Osteoblast (primary cell): ENCODE measurements around the gene UBE2V1. TPM values are rescaled to one million over a fixed set of nuclear protein-coding genes. Genes with fewer than 3 reads are reported as not detected.
A peak's percentile ranks its signal among the peaks of the same experiment; 100 is the strongest.
"Not testable (repeated sequence)": the region's sequence is repeated elsewhere in the genome, so short reads cannot be mapped to it uniquely, and the experiment has no call there.

Experiments used
- DNase-seq: peaks from one replicate; pipeline ENCODE4 v3.0.0; 2011; ENCODE audit warnings: low spot score, mixed read lengths; ENCODE audit not compliant: insufficient read length; ENCODE audit errors: missing footprints
- H2AFZ ChIP-seq: 2 replicates; pipeline ENCODE4 v1.6.0; 2011; ENCODE audit warnings: mild to moderate bottlenecking, low read length
- H3K27ac ChIP-seq: 2 replicates; pipeline ENCODE4 v1.5.1; 2011; ENCODE audit warnings: mild to moderate bottlenecking, low read depth, low read length, moderate library complexity
- H3K27me3 ChIP-seq: 2 replicates; pipeline ENCODE4 v1.6.0; 2012; ENCODE audit warnings: mild to moderate bottlenecking, control low read depth, inconsistent platforms, low read length, moderate library complexity; ENCODE audit not compliant: insufficient read depth
- H3K36me3 ChIP-seq: 2 replicates; pipeline ENCODE4 v1.5.1; 2011; ENCODE audit warnings: mild to moderate bottlenecking, low read length, control low read depth, moderate library complexity; ENCODE audit not compliant: insufficient read depth
- H3K4me1 ChIP-seq: 2 replicates; pipeline ENCODE4 v1.5.1; 2011; ENCODE audit warnings: mild to moderate bottlenecking, low read length, control low read depth, moderate library complexity; ENCODE audit not compliant: insufficient read depth
- H3K4me2 ChIP-seq: 2 replicates; pipeline ENCODE4 v1.6.0; 2011; ENCODE audit warnings: mild to moderate bottlenecking, low read length; ENCODE audit not compliant: insufficient read depth
- H3K4me3 ChIP-seq: fragments of 200-600 bp; sonication (generic); 3 replicates; pipeline ENCODE4 v1.5.1; 2012; ENCODE audit warnings: mild to moderate bottlenecking, low read length, inconsistent platforms; ENCODE audit not compliant: insufficient read depth
- H3K79me2 ChIP-seq: 2 replicates; pipeline ENCODE4 v1.6.0; 2012; ENCODE audit warnings: mild to moderate bottlenecking, low read length, control low read depth, inconsistent platforms; ENCODE audit not compliant: insufficient read depth
- H3K9me3 ChIP-seq: 2 replicates; pipeline ENCODE4 v1.5.1; 2011; ENCODE audit warnings: low read depth, low read length, control low read depth
- H4K20me1 ChIP-seq: 2 replicates; pipeline ENCODE4 v1.6.0; 2012; ENCODE audit warnings: mild to moderate bottlenecking, low read length, control low read depth; ENCODE audit not compliant: insufficient read depth
- total RNA-seq: library from RNA; depleted of rRNA; stranded (reverse); fragments of >200 nt; gene quantifications from 2 replicates; pipeline ENCODE4 v1.2.3, GENCODE V29; 2012
- TF ChIP-seq, protein P1 (sequence below): IDR thresholded peaks from 2 replicates; pipeline ENCODE4 v1.5.1; 2011; ENCODE audit warnings: mild to moderate bottlenecking, low read depth, low read length, moderate library complexity; ENCODE audit errors: extremely low read depth

UBE2V1 gene
- total RNA-seq, 1 donor: 90.8 TPM

DNA sequence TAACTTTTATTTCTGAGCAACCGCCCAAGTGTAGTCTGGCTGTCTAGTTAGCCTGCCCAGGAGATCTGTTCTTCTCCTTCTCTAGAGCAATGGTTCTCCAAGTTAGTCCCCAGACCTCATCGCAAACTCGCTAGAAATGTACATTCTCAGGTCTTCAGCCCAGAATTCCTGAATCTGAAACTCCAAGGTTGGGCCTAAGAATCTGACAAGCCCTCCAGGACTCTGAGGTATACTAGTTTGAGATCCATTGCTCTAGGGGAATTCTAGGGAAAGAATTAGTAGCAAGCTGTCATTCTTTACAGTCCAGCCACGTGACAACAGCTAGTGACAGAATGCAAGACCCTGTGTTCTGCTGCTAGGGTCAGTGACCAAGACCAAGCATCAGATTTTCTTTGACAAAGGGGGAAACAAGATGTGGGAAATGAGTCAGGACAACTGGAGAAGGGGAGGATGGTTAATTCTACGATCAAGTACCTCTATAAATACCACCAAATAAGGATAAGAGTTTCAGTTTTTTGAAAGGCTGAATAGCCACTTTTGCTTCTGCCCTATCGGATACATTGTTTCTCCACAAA is 5.8 kb downstream of the UBE2V1 start:
- peaks cover 98% of the 10 kb centered on the region for H3K79me2 ChIP-seq
- H3K27ac ChIP-seq: no peak overlapping the region
- no peak overlapping the region for H3K4me2 ChIP-seq
- DNase-seq: no peak
- H3K4me1 ChIP-seq: peaks cover 54% of the 10 kb centered on the region
- H3K4me3 ChIP-seq: no peak overlapping the region
- H3K9me3 ChIP-seq: no peaks in the 10 kb centered on the region
- TF ChIP-seq, protein P1, sequence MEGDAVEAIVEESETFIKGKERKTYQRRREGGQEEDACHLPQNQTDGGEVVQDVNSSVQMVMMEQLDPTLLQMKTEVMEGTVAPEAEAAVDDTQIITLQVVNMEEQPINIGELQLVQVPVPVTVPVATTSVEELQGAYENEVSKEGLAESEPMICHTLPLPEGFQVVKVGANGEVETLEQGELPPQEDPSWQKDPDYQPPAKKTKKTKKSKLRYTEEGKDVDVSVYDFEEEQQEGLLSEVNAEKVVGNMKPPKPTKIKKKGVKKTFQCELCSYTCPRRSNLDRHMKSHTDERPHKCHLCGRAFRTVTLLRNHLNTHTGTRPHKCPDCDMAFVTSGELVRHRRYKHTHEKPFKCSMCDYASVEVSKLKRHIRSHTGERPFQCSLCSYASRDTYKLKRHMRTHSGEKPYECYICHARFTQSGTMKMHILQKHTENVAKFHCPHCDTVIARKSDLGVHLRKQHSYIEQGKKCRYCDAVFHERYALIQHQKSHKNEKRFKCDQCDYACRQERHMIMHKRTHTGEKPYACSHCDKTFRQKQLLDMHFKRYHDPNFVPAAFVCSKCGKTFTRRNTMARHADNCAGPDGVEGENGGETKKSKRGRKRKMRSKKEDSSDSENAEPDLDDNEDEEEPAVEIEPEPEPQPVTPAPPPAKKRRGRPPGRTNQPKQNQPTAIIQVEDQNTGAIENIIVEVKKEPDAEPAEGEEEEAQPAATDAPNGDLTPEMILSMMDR: no peak
- H3K27me3 ChIP-seq: no peaks in the 10 kb centered on the region
- peaks cover 77% of the 10 kb centered on the region for H4K20me1 ChIP-seq
- H2AFZ ChIP-seq: no peak overlapping the region
- peaks cover 18% of the 10 kb centered on the region for H3K36me3 ChIP-seq

DNA sequence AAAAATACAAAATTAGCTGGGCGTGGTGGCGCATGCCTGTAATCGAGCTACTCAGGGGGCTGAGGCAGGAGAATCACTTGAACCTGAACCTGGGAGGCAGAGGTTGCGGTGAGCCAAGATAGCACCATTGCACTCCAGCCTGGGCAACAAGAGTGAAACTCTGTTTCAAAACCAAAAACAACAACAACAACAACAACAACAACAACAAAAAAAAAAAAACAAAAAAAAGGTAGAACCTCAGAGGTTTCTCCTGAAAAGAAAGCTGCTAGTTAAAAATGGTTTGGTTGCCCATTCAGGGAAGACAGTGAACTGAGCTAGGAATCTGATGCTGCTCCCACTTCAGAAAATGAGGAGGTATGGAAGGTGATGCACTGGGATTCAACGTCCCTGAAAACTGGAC is 6.3 kb downstream of the UBE2V1 start:
- not testable (repeated sequence) for DNase-seq, H3K27ac ChIP-seq, H3K4me2 ChIP-seq, H3K9me3 ChIP-seq, H2AFZ ChIP-seq, H3K27me3 ChIP-seq, H3K4me3 ChIP-seq
- Histone ChIP-seq H3K4me1 (peaks cover 52% of the 10 kb centered on the region), H3K79me2 (peaks cover 98% of the 10 kb centered on the region), H4K20me1 (peaks cover 77% of the 10 kb centered on the region), H3K36me3 (peaks cover 18% of the 10 kb centered on the region)

DNA sequence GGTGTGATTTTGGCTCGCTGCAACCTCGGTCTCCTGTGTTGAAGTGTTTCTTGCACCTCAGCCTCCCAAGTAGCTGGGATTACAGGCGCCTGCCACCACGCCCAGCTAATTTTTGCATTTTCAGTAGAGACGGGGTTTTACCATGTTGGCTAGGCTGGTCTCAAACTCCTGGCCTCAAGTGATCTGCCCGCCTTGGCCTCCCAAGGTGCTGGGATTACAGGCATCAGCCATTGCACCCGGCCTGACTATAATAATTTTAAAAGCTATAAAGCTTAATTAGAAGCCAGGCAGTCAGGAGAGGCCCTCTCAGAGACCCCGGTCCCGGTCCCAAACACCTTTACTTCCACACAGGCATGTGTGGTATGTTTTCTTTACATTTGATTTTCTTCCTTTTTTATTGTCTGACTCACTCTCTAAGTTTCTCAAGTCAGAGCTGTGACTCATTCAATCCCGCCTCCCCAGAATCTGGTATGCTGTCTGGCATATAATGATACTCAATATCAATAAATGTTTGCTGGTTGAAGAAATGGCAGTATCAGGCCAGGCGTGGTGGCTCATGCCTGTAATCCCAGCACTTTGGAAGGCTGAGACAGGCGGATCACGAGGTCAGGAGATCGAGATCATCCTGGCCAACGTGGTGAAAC is 9.4 kb downstream of the UBE2V1 start:
- not testable (repeated sequence) for H3K4me2 ChIP-seq

DNA sequence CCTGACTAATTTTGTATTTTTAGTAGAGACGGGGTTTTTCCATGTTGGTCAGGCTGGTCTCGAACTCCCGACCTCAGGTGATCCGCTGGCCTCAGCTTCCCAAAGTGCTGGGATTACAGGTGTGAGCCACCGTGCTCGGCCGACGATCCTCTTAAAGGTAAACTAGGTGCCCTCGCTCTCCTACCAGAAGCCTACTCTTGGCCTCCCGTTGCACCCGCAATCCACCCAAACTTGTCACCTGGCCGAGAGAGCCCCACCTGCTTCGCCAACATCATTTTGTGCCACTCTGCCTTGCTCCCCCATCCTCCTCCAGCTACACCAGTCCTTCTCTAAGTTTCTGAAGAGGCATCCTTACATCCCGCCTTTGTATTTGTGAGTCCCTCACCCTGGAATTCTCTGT is 10.4 kb downstream of the UBE2V1 start:
- peaks cover 69% of the 10 kb centered on the region for H4K20me1 ChIP-seq
- not testable (repeated sequence) for H3K27me3 ChIP-seq, H2AFZ ChIP-seq, H3K4me2 ChIP-seq, DNase-seq, H3K4me3 ChIP-seq, H3K27ac ChIP-seq, H3K9me3 ChIP-seq
- H3K79me2 ChIP-seq: peaks cover 98% of the 10 kb centered on the region
- H3K4me1 ChIP-seq: peaks cover 17% of the 10 kb centered on the region
- peaks cover 11% of the 10 kb centered on the region for H3K36me3 ChIP-seq

More for the DNA sequence above, 9.4 kb downstream of the UBE2V1 start:
- Histone ChIP-seq H3K27ac (peak overlapping the region; percentile 15), H3K79me2 (peaks cover 98% of the 10 kb centered on the region), H4K20me1 (peaks cover 70% of the 10 kb centered on the region), H3K4me1 (peaks cover 27% of the 10 kb centered on the region), H3K36me3 (peaks cover 22% of the 10 kb centered on the region)
- peak; percentile 91 for DNase-seq
- not testable (repeated sequence) for H3K4me3 ChIP-seq, H2AFZ ChIP-seq, H3K27me3 ChIP-seq, H3K9me3 ChIP-seq

DNA sequence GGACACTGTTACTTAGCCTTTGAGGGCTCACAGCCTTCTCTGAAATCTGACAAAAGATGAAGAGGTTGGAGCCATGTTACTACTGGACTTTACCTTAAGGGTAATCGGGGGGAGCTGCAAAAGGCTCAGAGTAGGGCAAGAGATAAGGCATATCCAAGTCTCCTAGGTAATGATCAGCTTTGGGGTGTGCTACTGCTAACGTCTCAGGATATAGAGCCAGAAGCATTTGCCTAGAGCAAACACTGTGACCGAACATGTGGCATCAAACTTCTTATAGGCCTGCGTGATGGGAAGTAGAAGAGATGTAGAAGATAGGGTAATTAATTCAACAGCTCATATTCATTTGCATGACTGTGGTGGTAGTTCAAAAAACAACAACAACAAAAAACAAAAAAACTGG is 11.1 kb downstream of the UBE2V1 start:
- H3K4me3 ChIP-seq: no peak overlapping the region
- H3K36me3 ChIP-seq: peaks cover 9% of the 10 kb centered on the region
- no peak overlapping the region for H3K27ac ChIP-seq
- H3K4me2 ChIP-seq: no peak overlapping the region
- DNase-seq: no peak
- no peak overlapping the region for H2AFZ ChIP-seq
- TF ChIP-seq, protein P1: no peak
- H3K4me1 ChIP-seq: peaks cover 16% of the 10 kb centered on the region
- no peaks in the 10 kb centered on the region for H3K9me3 ChIP-seq
- H3K27me3 ChIP-seq: no peaks in the 10 kb centered on the region
- H3K79me2 ChIP-seq: peaks cover 98% of the 10 kb centered on the region
- H4K20me1 ChIP-seq: peaks cover 67% of the 10 kb centered on the region
